GM12878 (cell line): Measurements from ENCODE around the gene ABCA10. TPM values are rescaled to one million over a fixed set of nuclear protein-coding genes. Genes with fewer than 3 reads are reported as not detected.
A peak's percentile ranks its signal among the peaks of the same experiment; 100 is the strongest.

Source experiments
- ATAC-seq: fragments of 200-7000 bp; cut with Tn5 transposase; 3 replicates; pipeline ENCODE4 v1.9.1; 2020; ENCODE audit warnings: mild to moderate bottlenecking, moderate library complexity
- BruUV-seq: library from RNA; stranded (reverse); fragments of 400-500 nt; replicated peaks from 2 replicates; lab custom pipeline; 2021; lab: Mats Ljungman, UMichigan
- CTCF ChIA-PET: fragments of 300-600 bp; sonication (Branson Sonifier 250); formaldehyde crosslinking; extraction: SDS; loops from one replicate; lab custom pipeline; 2021; ENCODE audit warnings: inconsistent platforms; lab: Yijun Ruan, JAX
- POLR2A ChIA-PET: fragments of 350-600 bp; formaldehyde crosslinking; extraction: SDS; loops from one replicate; lab custom pipeline; 2021; ENCODE audit warnings: inconsistent platforms; lab: Charles Lee
- RAD21 ChIA-PET: fragments of 300-600 bp; sonication (Branson Sonifier 250); formaldehyde crosslinking; loops from one replicate; lab custom pipeline; 2023; ENCODE audit warnings: antibody characterized with exemption; ENCODE audit not compliant: unreplicated experiment; lab: Charles Lee
- SMC1A ChIA-PET: fragments of 300-600 bp; sonication (Branson Sonifier 250); formaldehyde crosslinking; loops from one replicate; lab custom pipeline; 2023; ENCODE audit not compliant: unreplicated experiment, uncharacterized antibody; lab: Charles Lee
- DNase-seq: peaks from one replicate; pipeline ENCODE4 v3.0.0-alpha.2; 2011; ENCODE audit warnings: low read depth, low spot score
- FAIRE-seq: peaks from 3 replicates; lab custom pipeline; 2011; peaks lifted over from hg19 to GRCh38; lab: Jason Lieb, UNC
- H2AFZ ChIP-seq: 2 replicates; pipeline ENCODE4 v1.6.0; 2011; ENCODE audit warnings: low read depth, low read length, control low read depth; ENCODE audit not compliant: control insufficient read depth
- H3K27ac ChIP-seq: 2 replicates; pipeline ENCODE4 v1.5.1; 2011; ENCODE audit warnings: control low read depth; ENCODE audit not compliant: control insufficient read depth, insufficient read depth
- H3K27me3 ChIP-seq, 2 experiments: replicated peaks in 1 of 2; 2 replicates each; pipeline versions ENCODE4 v1.6.0 to v1.6.1; 2011; ENCODE audit warnings: low read length in 1 of 2; ENCODE audit not compliant: control insufficient read depth in 2 of 2, insufficient read depth in 2 of 2
- H3K36me3 ChIP-seq, 2 experiments: 2 replicates each; pipeline ENCODE4 v1.5.1; 2011; ENCODE audit warnings: low read length in 1 of 2; ENCODE audit not compliant: control insufficient read depth in 2 of 2, insufficient read depth in 2 of 2
- H3K4me1 ChIP-seq: 2 replicates; pipeline ENCODE4 v1.6.1; 2011; ENCODE audit warnings: mild to moderate bottlenecking, low read length, moderate library complexity, mixed read lengths; ENCODE audit not compliant: control insufficient read depth, insufficient read depth
- H3K4me2 ChIP-seq: 2 replicates; pipeline ENCODE4 v1.6.0; 2011; ENCODE audit warnings: control low read depth; ENCODE audit not compliant: control insufficient read depth, insufficient read depth
- H3K4me3 ChIP-seq: fragments of 200-600 bp; sonication (generic); 2 replicates; pipeline ENCODE4 v1.5.1; 2016
- H3K79me2 ChIP-seq: 2 replicates; pipeline ENCODE4 v1.6.0; 2011; ENCODE audit warnings: low read length; ENCODE audit not compliant: control insufficient read depth, insufficient read depth
- H3K9ac ChIP-seq: 2 replicates; pipeline ENCODE4 v1.8.0; 2011; ENCODE audit warnings: low read length, control low read depth, mixed read lengths; ENCODE audit not compliant: control insufficient read depth, insufficient read depth
- H3K9me3 ChIP-seq: replicated peaks from 3 replicates; pipeline ENCODE4 v1.5.1; 2011; ENCODE audit warnings: mild to moderate bottlenecking, low read length; ENCODE audit not compliant: control insufficient read depth, insufficient read depth
- H4K20me1 ChIP-seq: 2 replicates; pipeline ENCODE4 v1.6.0; 2011; ENCODE audit not compliant: control insufficient read depth, insufficient read depth
- CBX5 ChIP-seq: sonication (generic); IDR thresholded peaks from 2 replicates; pipeline ENCODE4 v1.6.1; 2016; ENCODE audit warnings: low read depth, moderate library complexity, mild to moderate bottlenecking, inconsistent platforms
- KLF5 ChIP-seq: fragments of 450-650 bp; IDR thresholded peaks from 2 replicates; pipeline ENCODE4 v1.6.1; 2014; ENCODE audit warnings: mild to moderate bottlenecking; ENCODE audit not compliant: partially characterized antibody
- NFXL1 ChIP-seq: fragments of 450-650 bp; IDR thresholded peaks from 2 replicates; pipeline ENCODE4 v1.6.1; 2017; ENCODE audit warnings: antibody characterized with exemption, mild to moderate bottlenecking, borderline replicate concordance
- NR2F1 ChIP-seq: fragments of 450-650 bp; conservative IDR thresholded peaks from 2 replicates; pipeline ENCODE4 v1.6.1; 2017; ENCODE audit warnings: mild to moderate bottlenecking
- POLR2AphosphoS5 ChIP-seq: IDR thresholded peaks from 2 replicates; pipeline ENCODE4 v1.6.1; 2011; ENCODE audit warnings: mild to moderate bottlenecking, low read length, inconsistent platforms
- RUNX3 ChIP-seq: IDR thresholded peaks from 2 replicates; pipeline ENCODE4 v1.6.1; 2012; ENCODE audit warnings: low read length, inconsistent platforms
- SMARCA5 ChIP-seq: fragments of 450-650 bp; IDR thresholded peaks from 2 replicates; pipeline ENCODE4 v1.6.1; 2017; ENCODE audit warnings: mild to moderate bottlenecking
- SREBF2 ChIP-seq: IDR thresholded peaks from 2 replicates; pipeline ENCODE4 v1.6.1; 2012; ENCODE audit warnings: mild to moderate bottlenecking, low read length
- WGBS: methylation state at CpG from one replicate; pipeline ENCODE4 v1.1.6; 2016; ENCODE audit warnings: low lambda C conversion rate; ENCODE audit not compliant: insufficient replicate concordance, insufficient coverage; ENCODE audit errors: missing lambda C conversion rate; 5-methylcytosine and 5-hydroxymethylcytosine counted together
- in situ Hi-C: fragments of 300-500 bp; cut with MboI; formaldehyde crosslinking; loops from 9 replicates; pipeline ENCODE4 v1.14.3; 2018; ENCODE audit warnings: mixed read lengths
- intact Hi-C: fragments of 100-400 bp; cut with micrococcal nuclease; formaldehyde crosslinking; loops from one replicate; pipeline ENCODE4 v1.14.2; 2022; ENCODE audit not compliant: unreplicated experiment
- polyA plus RNA-seq, 11 experiments: library from polyadenylated mRNA; depleted of rRNA in 4 of 11; unstranded in 6 of 11; stranded (reverse) in 5 of 11; fragments of >200 nt; fragmentation: Nextera tagmentation in 4 of 11; fragmentation: Illumina TruSeq in 1 of 11; extraction: Ambion mirVana in 4 of 11; extraction: Trizol in 1 of 11; gene quantifications; 1 replicate in 1 of 11; 2 replicates in 10 of 11; pipeline versions ENCODE4 v1.2.1 to v1.2.3, GENCODE V29; 2011 to 2016; ENCODE audit warnings: inconsistent platforms in 2 of 11, missing spikeins in 2 of 11, low read depth in 1 of 11
- total RNA-seq, 4 experiments: library from RNA; depleted of rRNA in 3 of 4; stranded (reverse); fragments of >200 nt in 3 of 4; fragmentation: Illumina TruSeq in 1 of 4; extraction: Trizol in 1 of 4; gene quantifications; 2 replicates each; pipeline versions ENCODE4 v1.2.1 to v1.2.3, GENCODE V29; 2013 to 2021
- TF ChIP-seq, protein P1 (sequence below): IDR thresholded peaks from 2 replicates; pipeline ENCODE4 v1.6.1; 2011; ENCODE audit warnings: mild to moderate bottlenecking, low read depth, low read length, moderate library complexity; ENCODE audit not compliant: insufficient replicate concordance
- TF ChIP-seq, protein P2 (sequence below): fragments of 450-650 bp; IDR thresholded peaks from 2 replicates; pipeline ENCODE4 v1.6.1; 2016; ENCODE audit warnings: mild to moderate bottlenecking

ABCA10 gene
- total and polyA plus RNA-seq, 10 of the 15 experiments (the other 5 are each of a cell fraction or from before 2014, with no cell fraction given), result 0.33 to 3.0 (median 0.83) TPM

DNA sequence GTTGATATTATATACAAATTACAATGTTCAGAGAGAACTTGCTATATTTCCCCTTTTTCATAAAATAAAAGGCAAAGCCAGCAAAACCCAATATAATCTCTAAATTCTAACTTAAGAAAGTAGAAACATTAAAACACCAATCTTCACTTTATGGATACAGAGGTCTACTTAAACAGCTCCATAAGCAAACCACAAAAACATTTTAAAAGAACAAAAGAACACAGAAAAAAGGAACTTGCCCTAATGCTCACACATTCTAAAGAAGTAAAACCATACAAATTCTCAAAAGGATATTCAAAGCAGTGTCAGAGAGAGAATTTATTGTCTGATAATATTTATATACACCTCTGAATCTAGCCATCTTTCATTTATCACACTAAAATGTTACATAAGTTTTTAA is 606 bp downstream of the ABCA10 start:
- no peak overlapping the region for H3K27ac ChIP-seq
- H3K4me1 ChIP-seq, result peaks cover 8% of the 10 kb centered on the region
- no peaks in the 10 kb centered on the region for H4K20me1 ChIP-seq
- TF ChIP-seq CBX5 (no peak), POLR2AphosphoS5 (no peak), NR2F1 (no peak), KLF5 (no peak), NFXL1 (no peak), SREBF2 (no peak)
- no peak overlapping the region for H3K4me2 ChIP-seq
- ATAC-seq (no peak; the same call in 2 of the 3 replicates), DNase-seq (no peak), FAIRE-seq (no peak)
- H3K9ac ChIP-seq, result no peak overlapping the region
- CTCF ChIA-PET, result interaction anchor here (0.6 to 2.0 kb wide), 3 partner anchors 321 to 1172 kb away, joined by 3 to 9 read pairs (median 3); no protein-coding TSS in a partner anchor
- intact Hi-C loops (no loop called here), in situ Hi-C loops (no loop called here)
- SMC1A ChIA-PET, result interaction anchor here (1.0 to 3.4 kb wide), 7 partner anchors 11 to 449 kb away, joined by 3 to 14 read pairs (median 4); no protein-coding TSS in a partner anchor
- POLR2A ChIA-PET, result interaction anchor here (1.4 kb wide), 1 partner anchor 111 kb away, joined by 3 read pairs; no protein-coding TSS in a partner anchor
- no TSS peak for BruUV-seq
- no peaks in the 10 kb centered on the region; the same call in 2 of the 3 replicates for H3K9me3 ChIP-seq
- H3K4me3 ChIP-seq, result no peak overlapping the region
- H3K36me3 ChIP-seq, result no peaks in the 10 kb centered on the region
- no peaks in the 10 kb centered on the region for H3K27me3 ChIP-seq
- RAD21 ChIA-PET, result interaction anchor here (0.7 to 1.9 kb wide), 6 partner anchors 10 to 433 kb away, joined by 3 to 5 read pairs (median 4); no protein-coding TSS in a partner anchor
- no peaks in the 10 kb centered on the region for H3K79me2 ChIP-seq
- no peak overlapping the region for H2AFZ ChIP-seq

DNA sequence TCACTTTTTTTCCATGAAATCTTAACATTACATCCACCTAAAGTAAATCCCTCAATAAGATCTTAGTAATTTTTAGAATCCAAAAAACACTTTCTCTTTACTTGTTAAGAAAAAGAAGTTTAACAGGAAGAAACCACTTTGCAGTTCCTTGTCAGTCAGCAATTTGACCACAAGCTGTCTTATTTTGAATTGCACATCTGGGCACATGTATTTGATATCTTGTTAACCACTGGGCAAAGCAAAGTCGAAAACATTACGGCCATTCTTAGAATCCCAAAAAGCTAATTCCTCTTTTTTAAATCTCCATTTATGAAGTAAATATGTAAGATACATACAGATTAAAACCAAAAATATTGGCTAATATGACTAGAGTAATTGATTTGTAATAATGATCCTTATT is 1.1 kb downstream of the ABCA10 start:
- Histone ChIP-seq H3K9ac (no peak overlapping the region), H3K36me3 (no peaks in the 10 kb centered on the region), H4K20me1 (no peaks in the 10 kb centered on the region), H2AFZ (no peak overlapping the region), H3K9me3 (no peaks in the 10 kb centered on the region), H3K4me3 (no peak overlapping the region), H3K27ac (no peak overlapping the region), H3K79me2 (no peaks in the 10 kb centered on the region), H3K4me1 (peaks cover 8% of the 10 kb centered on the region), H3K27me3 (no peaks in the 10 kb centered on the region), H3K4me2 (0 out of 2 replicates have a peak overlapping the region, but pooled peaks have one; percentile 17)
- in situ Hi-C loops (no loop called here), intact Hi-C loops (no loop called here)
- WGBS, result 59% methylated on average over 2 of the region's 2 CpGs
- no peak for DNase-seq
- peak; percentile 37; the same call in 1 of the 3 replicates for ATAC-seq
- BruUV-seq, result no TSS peak
- ChIA-PET SMC1A (interaction anchor here (1.0 to 3.4 kb wide), 7 partner anchors 11 to 448 kb away, joined by 3 to 14 read pairs (median 4); no protein-coding TSS in a partner anchor), POLR2A (interaction anchor here (0.5 to 1.4 kb wide), 3 partner anchors 100 to 1983 kb away, joined by 3 read pairs; partner anchors contain the start of gene HELZ), CTCF (interaction anchor here (0.6 to 2.0 kb wide), 5 partner anchors 20 to 1173 kb away, joined by 3 to 9 read pairs (median 4); no protein-coding TSS in a partner anchor), RAD21 (interaction anchor here (0.7 to 1.9 kb wide), 6 partner anchors 10 to 433 kb away, joined by 3 to 5 read pairs (median 4); no protein-coding TSS in a partner anchor)
- peak; percentile 54 for FAIRE-seq
- TF ChIP-seq, protein P1, sequence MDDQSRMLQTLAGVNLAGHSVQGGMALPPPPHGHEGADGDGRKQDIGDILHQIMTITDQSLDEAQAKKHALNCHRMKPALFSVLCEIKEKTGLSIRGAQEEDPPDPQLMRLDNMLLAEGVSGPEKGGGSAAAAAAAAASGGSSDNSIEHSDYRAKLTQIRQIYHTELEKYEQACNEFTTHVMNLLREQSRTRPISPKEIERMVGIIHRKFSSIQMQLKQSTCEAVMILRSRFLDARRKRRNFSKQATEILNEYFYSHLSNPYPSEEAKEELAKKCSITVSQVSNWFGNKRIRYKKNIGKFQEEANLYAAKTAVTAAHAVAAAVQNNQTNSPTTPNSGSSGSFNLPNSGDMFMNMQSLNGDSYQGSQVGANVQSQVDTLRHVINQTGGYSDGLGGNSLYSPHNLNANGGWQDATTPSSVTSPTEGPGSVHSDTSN, result peak; percentile 18
- TF ChIP-seq RUNX3 (peak; percentile 70), SMARCA5 (no peak)
- TF ChIP-seq, protein P2, sequence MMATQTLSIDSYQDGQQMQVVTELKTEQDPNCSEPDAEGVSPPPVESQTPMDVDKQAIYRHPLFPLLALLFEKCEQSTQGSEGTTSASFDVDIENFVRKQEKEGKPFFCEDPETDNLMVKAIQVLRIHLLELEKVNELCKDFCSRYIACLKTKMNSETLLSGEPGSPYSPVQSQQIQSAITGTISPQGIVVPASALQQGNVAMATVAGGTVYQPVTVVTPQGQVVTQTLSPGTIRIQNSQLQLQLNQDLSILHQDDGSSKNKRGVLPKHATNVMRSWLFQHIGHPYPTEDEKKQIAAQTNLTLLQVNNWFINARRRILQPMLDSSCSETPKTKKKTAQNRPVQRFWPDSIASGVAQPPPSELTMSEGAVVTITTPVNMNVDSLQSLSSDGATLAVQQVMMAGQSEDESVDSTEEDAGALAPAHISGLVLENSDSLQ, result peak; percentile 37; the same call in 1 of the 2 replicates
